HG03354 (cell line): Measurements from ENCODE around the gene RPS5.
"Not testable (repeated sequence)": the region's sequence is repeated elsewhere in the genome, so short reads cannot be mapped to it uniquely, and the experiment has no call there.

Experiments used
- ATAC-seq: cut with Tn5 transposase; IDR thresholded peaks from one replicate; pipeline ENCODE4 v1.9.1; 2021; ENCODE audit warnings: mild to moderate bottlenecking; ENCODE audit not compliant: unreplicated experiment, poor library complexity, severe bottlenecking

Gene RPS5

GRCh38 chr19:58400916-58401839 is 14.1 kb downstream of the RPS5 start:
- ATAC-seq = peak; percentile 98

GRCh38 chr19:58401840-58402421 is 14.9 kb downstream of the RPS5 start:
- ATAC-seq = no peak

- not testable (repeated sequence) for ATAC-seq
Observed at GRCh38 chr19:58403920-58404478, 16.9 kb downstream of the RPS5 start.

GRCh38 chr19:58406818-58407657 is 20.0 kb downstream of the RPS5 start:
- no peak for ATAC-seq

GRCh38 chr19:58407658-58408151 is 20.6 kb downstream of the RPS5 start:
- ATAC-seq = peak; percentile 7

GRCh38 chr19:58408152-58409009 is 21.3 kb downstream of the RPS5 start, which contains the start of gene ZNF584:
TSS of gene ZNF584 (plus strand) at chr19:58408649. CDS start at chr19:58409148, 499 bp downstream.
- peak; percentile 96 for ATAC-seq

GRCh38 chr19:58409010-58409790 is 22.1 kb downstream of the RPS5 start:
- peak; percentile 21 for ATAC-seq

GRCh38 chr19:58416604-58417003 is 29.5 kb downstream of the RPS5 start:
- ATAC-seq = no peak

GRCh38 chr19:58417071-58417470 is 30.0 kb downstream of the RPS5 start:
- ATAC-seq = no peak

GRCh38 chr19:58428617-58429016 is 41.5 kb downstream of the RPS5 start:
- ATAC-seq = no peak

GRCh38 chr19:58429745-58430144 is 42.7 kb downstream of the RPS5 start:
- ATAC-seq = no peak

GRCh38 chr19:58434217-58434616 is 47.1 kb downstream of the RPS5 start:
- no peak for ATAC-seq

GRCh38 chr19:58439576-58440554 is 52.8 kb downstream of the RPS5 start, which contains the start of gene ZNF132:
TSS of gene ZNF132 (minus strand) at chr19:58440153. CDS start at chr19:58439821, 332 bp downstream.
- peak; percentile 97 for ATAC-seq

GRCh38 chr19:58440556-58440955 is 53.5 kb downstream of the RPS5 start:
- no peak for ATAC-seq

- ATAC-seq = not testable (repeated sequence)
Observed at GRCh38 chr19:58442986-58443385, 55.9 kb downstream of the RPS5 start.
